A549 (cell line): Measurements from ENCODE around the gene KCNMA1.

Experiments used
- BHLHE40 ChIP-seq: IDR thresholded peaks from 2 replicates; pipeline ENCODE4 v1.6.1; 2012; ENCODE audit warnings: low read depth, low read length, inconsistent platforms
- CTCF ChIP-seq: fragments of >200 bp; sonication (Bioruptor Twin); formaldehyde crosslinking; IDR thresholded peaks from 3 replicates; pipeline ENCODE4 v1.5.1; 2016

- TF ChIP-seq CTCF (no peak), BHLHE40 (no peak)
Observed at GRCh38 chr10:77024461-77024860, 613.1 kb downstream of the KCNMA1 start.
